Pancreas (tissue), 10 donors: ENCODE data around the gene RAD18. TPM values are rescaled to one million over a fixed set of nuclear protein-coding genes. Genes with fewer than 3 reads are reported as not detected.

Source experiments
- ATAC-seq, 4 donors: fragments of 200-7000 bp; cut with Tn5 transposase; one replicate each; pipeline versions ENCODE4 v1.8.0 to v1.9.1; 2020; ENCODE audit warnings: mild to moderate bottlenecking in 4 of 4, moderate library complexity in 4 of 4
- DNase-seq, 6 donors: peaks; one replicate each; pipeline ENCODE4 v3.0.0-alpha.2; 2020
- FAIRE-seq: peaks from 2 replicates; lab custom pipeline; 2012; peaks lifted over from hg19 to GRCh38; lab: Jason Lieb, UNC
- H3K27ac ChIP-seq, 4 donors: fragments of 200-600 bp; sonication (generic); 1 replicate in 3 of 4; 2 replicates in 1 of 4; pipeline versions ENCODE4 v1.5.0 to v1.8.0; 2020
- H3K27me3 ChIP-seq, 4 donors: fragments of 200-600 bp; one replicate each; pipeline ENCODE4 v1.8.0; 2021
- H3K36me3 ChIP-seq, 3 donors: fragments of 200-600 bp; sonication (generic) in 1 of 3; one replicate each; pipeline versions ENCODE4 v1.5.0 to v1.8.0; 2020 to 2021
- H3K4me1 ChIP-seq, 3 donors: fragments of 200-600 bp; one replicate each; pipeline ENCODE4 v1.8.0; 2021
- H3K4me3 ChIP-seq, 4 donors: fragments of 200-600 bp; sonication (generic) in 2 of 4; one replicate each; pipeline versions ENCODE4 v1.5.0 to v1.8.0; 2020 to 2021
- H3K9me3 ChIP-seq, 4 donors: fragments of 200-600 bp; one replicate each; pipeline ENCODE4 v1.8.0; 2021
- WGBS, 2 donors: extraction: QIAGEN DNeasy Blood & Tissue Kit; methylation state at CpG; one replicate each; pipeline ENCODE4 v1.1.7; 2013; 5-methylcytosine and 5-hydroxymethylcytosine counted together
- intact Hi-C, 3 donors: fragments of 100-400 bp; cut with DNase I; formaldehyde crosslinking; loops; one replicate each; pipeline versions ENCODE4 v1.11.1 to v1.14.2; 2022
- polyA plus RNA-seq, 2 donors: library from polyadenylated mRNA; stranded (reverse); fragments of 200-250 nt; gene quantifications; one replicate each; pipeline ENCODE4 v1.2.3, GENCODE V29; 2013
- total RNA-seq, 6 donors: library from RNA; stranded (reverse); fragmentation: NEBNext Ultra II Directional in 4 of 6; extraction: Animal tissue kit (Norgen Biotek cat#: 25700) in 4 of 6; gene quantifications; one replicate each; pipeline versions ENCODE4 v1.2.1 to v1.2.4, GENCODE V29; 2021 to 2023
- TF ChIP-seq, protein P1 (sequence below), 4 donors: fragments of 200-600 bp; sonication (generic) in 3 of 4; IDR thresholded peaks; one replicate each; pipeline versions ENCODE4 v1.5.0 to v1.8.0; 2021; ENCODE audit warnings: antibody characterized with exemption in 4 of 4
- donor health status: healthy with polysubstance abuse.
- donor health status: DM: no; HTN: no; CAD: no; lungs with moderate emphysema.
- donor health status: DM: no; HTN: no; CAD: no.
- donor health status: control.
- donor health status: control.
- donor health status: Bipolar disorder and iron deficiency.
- donor health status: DM: yes; HTN: yes; CAD: no.
- donor health status: DM: no; HTN: no; CAD: no.
- donor health status: DM: no; HTN: no; CAD: no.
- donor health status: DM: yes; HTN: yes; CAD: no.

The RAD18 gene, protein sequence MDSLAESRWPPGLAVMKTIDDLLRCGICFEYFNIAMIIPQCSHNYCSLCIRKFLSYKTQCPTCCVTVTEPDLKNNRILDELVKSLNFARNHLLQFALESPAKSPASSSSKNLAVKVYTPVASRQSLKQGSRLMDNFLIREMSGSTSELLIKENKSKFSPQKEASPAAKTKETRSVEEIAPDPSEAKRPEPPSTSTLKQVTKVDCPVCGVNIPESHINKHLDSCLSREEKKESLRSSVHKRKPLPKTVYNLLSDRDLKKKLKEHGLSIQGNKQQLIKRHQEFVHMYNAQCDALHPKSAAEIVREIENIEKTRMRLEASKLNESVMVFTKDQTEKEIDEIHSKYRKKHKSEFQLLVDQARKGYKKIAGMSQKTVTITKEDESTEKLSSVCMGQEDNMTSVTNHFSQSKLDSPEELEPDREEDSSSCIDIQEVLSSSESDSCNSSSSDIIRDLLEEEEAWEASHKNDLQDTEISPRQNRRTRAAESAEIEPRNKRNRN
- total RNA-seq = 1 to 10 TPM; 1.3 to 4.3 (median 3.1) TPM
- 1 to 10 TPM; 1.2 to 1.6 TPM for polyA plus RNA-seq

- DNase-seq (peak; percentile 84 to 98 (median 93)), FAIRE-seq (no peak), ATAC-seq (peak; percentile 96 to 98 (median 98))
- WGBS, 2 donors = 0% methylated on average over 45 of the region's 45 CpGs
- peak within 1 kb of the TSS; percentile 57 to 85 (median 60) for H3K4me3 ChIP-seq
- no peaks in the 10 kb centered on the region for H3K36me3 ChIP-seq
- H3K4me1 ChIP-seq = peaks cover 0 to 7% (median 0%) of the 10 kb centered on the region in 3 donors
- no peaks in the 10 kb centered on the region for H3K9me3 ChIP-seq
- peak within 1 kb of the TSS in 3 of 4 donors; percentile 35 to 67 (median 44) for H3K27ac ChIP-seq
- no peaks in the 10 kb centered on the region for H3K27me3 ChIP-seq
- TF ChIP-seq, protein P1, sequence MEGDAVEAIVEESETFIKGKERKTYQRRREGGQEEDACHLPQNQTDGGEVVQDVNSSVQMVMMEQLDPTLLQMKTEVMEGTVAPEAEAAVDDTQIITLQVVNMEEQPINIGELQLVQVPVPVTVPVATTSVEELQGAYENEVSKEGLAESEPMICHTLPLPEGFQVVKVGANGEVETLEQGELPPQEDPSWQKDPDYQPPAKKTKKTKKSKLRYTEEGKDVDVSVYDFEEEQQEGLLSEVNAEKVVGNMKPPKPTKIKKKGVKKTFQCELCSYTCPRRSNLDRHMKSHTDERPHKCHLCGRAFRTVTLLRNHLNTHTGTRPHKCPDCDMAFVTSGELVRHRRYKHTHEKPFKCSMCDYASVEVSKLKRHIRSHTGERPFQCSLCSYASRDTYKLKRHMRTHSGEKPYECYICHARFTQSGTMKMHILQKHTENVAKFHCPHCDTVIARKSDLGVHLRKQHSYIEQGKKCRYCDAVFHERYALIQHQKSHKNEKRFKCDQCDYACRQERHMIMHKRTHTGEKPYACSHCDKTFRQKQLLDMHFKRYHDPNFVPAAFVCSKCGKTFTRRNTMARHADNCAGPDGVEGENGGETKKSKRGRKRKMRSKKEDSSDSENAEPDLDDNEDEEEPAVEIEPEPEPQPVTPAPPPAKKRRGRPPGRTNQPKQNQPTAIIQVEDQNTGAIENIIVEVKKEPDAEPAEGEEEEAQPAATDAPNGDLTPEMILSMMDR (IDR thresholded peaks at IDR 0.05) = no peak
- intact Hi-C loops = no loop called here
These were observed at the start of gene RAD18 for GRCh38 chr3:8963137-8963853. TSS of gene RAD18 (minus strand) at chr3:8963472. CDS start at chr3:8963385, 87 bp downstream.

- DNase-seq = no peak
- no peak for FAIRE-seq
- ATAC-seq = no peak
- 93 to 97% methylated on average over 2 of the region's 2 CpGs for WGBS, 2 donors
- no peaks in the 10 kb centered on the region for H3K27me3 ChIP-seq
- H3K4me3 ChIP-seq = no peak overlapping the region
- no peaks in the 10 kb centered on the region for H3K4me1 ChIP-seq
- intact Hi-C loops = no loop called here
- H3K9me3 ChIP-seq = no peaks in the 10 kb centered on the region
- TF ChIP-seq, protein P1 (IDR thresholded peaks at IDR 0.05) = no peak
- no peaks in the 10 kb centered on the region for H3K36me3 ChIP-seq
- H3K27ac ChIP-seq = no peak overlapping the region
These were observed 49.2 kb upstream of the RAD18 start for GRCh38 chr3:9012521-9012920.

- Histone ChIP-seq H3K36me3 (no peaks in the 10 kb centered on the region), H3K4me1 (no peaks in the 10 kb centered on the region), H3K9me3 (no peaks in the 10 kb centered on the region), H3K4me3 (no peak overlapping the region), H3K27ac (no peak overlapping the region), H3K27me3 (no peaks in the 10 kb centered on the region)
- intact Hi-C loops = no loop called here
- TF ChIP-seq, protein P1 (IDR thresholded peaks at IDR 0.05) = no peak
- WGBS, 2 donors = 93 to 97% methylated on average over 11 of the region's 11 CpGs
- DNase-seq (no peak), FAIRE-seq (no peak), ATAC-seq (no peak)
These were observed 46.8 kb upstream of the RAD18 start for GRCh38 chr3:9009976-9010545.

GRCh38 chr3:9008550-9009255, 45.4 kb upstream of the RAD18 start:
- FAIRE-seq (no peak), DNase-seq (no peak), ATAC-seq (no peak)
- Histone ChIP-seq H3K9me3 (no peaks in the 10 kb centered on the region), H3K27me3 (no peaks in the 10 kb centered on the region), H3K36me3 (no peaks in the 10 kb centered on the region), H3K27ac (no peak overlapping the region), H3K4me1 (no peaks in the 10 kb centered on the region), H3K4me3 (no peak overlapping the region)
- WGBS, 2 donors = 65 to 72% methylated on average over 6 of the region's 6 CpGs
- intact Hi-C loops = no loop called here
- TF ChIP-seq, protein P1 (IDR thresholded peaks at IDR 0.05) = no peak
